Mesenchymal stem cell (in vitro differentiated cells and primary cell): ENCODE results near the gene THADA.

Experiments used
- DNase-seq: peaks from one replicate; pipeline ENCODE4 v3.0.0-alpha.2; 2013
- H2AFZ ChIP-seq: one replicate; pipeline ENCODE4 v1.6.1; 2013; ENCODE audit warnings: low read depth, mild to moderate bottlenecking, control low read depth, inconsistent platforms, low read length, moderate library complexity
- H2AK5ac ChIP-seq: 2 replicates; pipeline ENCODE4 v1.6.1; 2013; ENCODE audit warnings: low read length, moderate library complexity, mild to moderate bottlenecking, inconsistent platforms; ENCODE audit not compliant: severe bottlenecking
- H2BK120ac ChIP-seq: one replicate; pipeline ENCODE4 v1.6.1; 2013; ENCODE audit warnings: low read depth, mild to moderate bottlenecking, inconsistent platforms, low read length, moderate library complexity
- H2BK12ac ChIP-seq, 2 experiments: one replicate each; pipeline ENCODE4 v1.6.1; 2013; ENCODE audit warnings: inconsistent platforms in 2 of 2, low read length in 2 of 2, mild to moderate bottlenecking in 2 of 2, moderate library complexity in 2 of 2, control low read depth in 1 of 2
- H2BK15ac ChIP-seq: one replicate; pipeline ENCODE4 v1.6.1; 2013; ENCODE audit warnings: mild to moderate bottlenecking, low read depth, inconsistent platforms; ENCODE audit not compliant: poor library complexity, severe bottlenecking
- H2BK5ac ChIP-seq: 2 replicates; pipeline ENCODE4 v1.6.1; 2013; ENCODE audit warnings: low read depth, mild to moderate bottlenecking, low read length, control low read depth, inconsistent platforms; ENCODE audit not compliant: poor library complexity, severe bottlenecking
- H3K14ac ChIP-seq, 2 experiments: one replicate each; pipeline ENCODE4 v1.6.1; 2013; ENCODE audit warnings: inconsistent platforms in 2 of 2, low read length in 2 of 2, control low read depth in 1 of 2, mild to moderate bottlenecking in 1 of 2, moderate library complexity in 1 of 2
- H3K18ac ChIP-seq, 2 experiments: one replicate each; pipeline ENCODE4 v1.6.1; 2013; ENCODE audit warnings: inconsistent platforms in 2 of 2, low read length in 2 of 2, control low read depth in 1 of 2, low read depth in 1 of 2, mild to moderate bottlenecking in 1 of 2
- H3K23ac ChIP-seq, 2 experiments: one replicate each; pipeline ENCODE4 v1.6.1; 2013; ENCODE audit warnings: inconsistent platforms in 2 of 2, low read length in 2 of 2, mild to moderate bottlenecking in 2 of 2, moderate library complexity in 2 of 2, control low read depth in 1 of 2
- H3K27ac ChIP-seq: 2 replicates; pipeline ENCODE4 v1.5.1; 2013; ENCODE audit warnings: mild to moderate bottlenecking, moderate library complexity, low read length, control low read depth, inconsistent platforms; ENCODE audit not compliant: poor library complexity, severe bottlenecking
- H3K27me3 ChIP-seq, 2 experiments: 2 replicates each; pipeline versions ENCODE4 v1.6.1 to v1.7.0; 2013; ENCODE audit warnings: low read length in 2 of 2, mild to moderate bottlenecking in 2 of 2, moderate library complexity in 2 of 2, control low read depth in 1 of 2, inconsistent platforms in 1 of 2; ENCODE audit not compliant: control insufficient read depth in 1 of 2, insufficient read depth in 1 of 2
- H3K36me3 ChIP-seq, 2 experiments: 2 replicates each; pipeline versions ENCODE4 v1.6.1 to v1.7.0; 2013; ENCODE audit warnings: low read length in 2 of 2, control low read depth in 1 of 2, inconsistent platforms in 1 of 2, low read depth in 1 of 2, mild to moderate bottlenecking in 1 of 2; ENCODE audit not compliant: insufficient read depth in 2 of 2, control insufficient read depth in 1 of 2
- H3K4ac ChIP-seq, 2 experiments: one replicate each; pipeline ENCODE4 v1.6.1; 2013; ENCODE audit warnings: inconsistent platforms in 2 of 2, low read length in 2 of 2, mild to moderate bottlenecking in 2 of 2, moderate library complexity in 2 of 2, control low read depth in 1 of 2, low read depth in 1 of 2
- H3K4me1 ChIP-seq: 2 replicates; pipeline ENCODE4 v1.6.1; 2013; ENCODE audit warnings: low read depth, low read length, control low read depth; ENCODE audit not compliant: control insufficient read depth, insufficient read depth
- H3K4me2 ChIP-seq: 2 replicates; pipeline ENCODE4 v1.6.1; 2013; ENCODE audit warnings: low read length, mild to moderate bottlenecking, inconsistent platforms; ENCODE audit not compliant: poor library complexity, severe bottlenecking
- H3K4me3 ChIP-seq, 2 experiments: 2 replicates each; pipeline versions ENCODE4 v1.5.1 to v1.7.0; 2013; ENCODE audit warnings: low read length in 2 of 2, mild to moderate bottlenecking in 2 of 2, control low read depth in 1 of 2, low read depth in 1 of 2; ENCODE audit not compliant: insufficient read depth in 1 of 2
- H3K79me1 ChIP-seq: replicated peaks from 2 replicates; pipeline ENCODE4 v1.6.1; 2013; ENCODE audit warnings: mild to moderate bottlenecking, control low read depth, low read length, inconsistent platforms; ENCODE audit not compliant: poor library complexity, severe bottlenecking
- H3K9ac ChIP-seq: 2 replicates; pipeline ENCODE4 v1.7.0; 2013; ENCODE audit warnings: mild to moderate bottlenecking, low read length, moderate library complexity
- H3K9me3 ChIP-seq: 2 replicates; pipeline ENCODE4 v1.7.0; 2013; ENCODE audit warnings: mild to moderate bottlenecking, low read length; ENCODE audit not compliant: control insufficient read depth
- H4K8ac ChIP-seq: one replicate; pipeline ENCODE4 v1.6.1; 2013; ENCODE audit warnings: inconsistent platforms, mild to moderate bottlenecking, low read length, moderate library complexity
- H4K91ac ChIP-seq: one replicate; pipeline ENCODE4 v1.6.1; 2013; ENCODE audit warnings: mild to moderate bottlenecking, low read length, inconsistent platforms
- WGBS: methylation state at CpG from one replicate; pipeline ENCODE4 v1.1.7; 2013; ENCODE audit warnings: mixed read lengths; 5-methylcytosine and 5-hydroxymethylcytosine counted together

Gene THADA

GRCh38 chr2:43292851-43293743, 302.7 kb downstream of the THADA start:
- peak overlapping the region; percentile 40 for H2BK120ac ChIP-seq
- H3K14ac ChIP-seq: peak overlapping the region in 1 of 2 experiments; percentile 11
- H3K4ac ChIP-seq: peak overlapping the region; percentile 18 to 82
- no peak overlapping the region for H2BK5ac ChIP-seq
- peak overlapping the region; percentile 60 for H3K27ac ChIP-seq
- no peak for DNase-seq
- H4K8ac ChIP-seq: peak overlapping the region; percentile 72
- WGBS: 77% methylated on average over 11 of the region's 11 CpGs
- peaks cover 5 to 22% of the 10 kb centered on the region in 2 experiments for H3K36me3 ChIP-seq
- H2BK15ac ChIP-seq: peak overlapping the region; percentile 94
- no peak overlapping the region for H3K4me2 ChIP-seq
- no peaks in the 10 kb centered on the region for H3K9me3 ChIP-seq
- H3K4me1 ChIP-seq: peaks cover 11% of the 10 kb centered on the region
- H2AFZ ChIP-seq: no peak overlapping the region
- no peak overlapping the region for H3K4me3 ChIP-seq
- peak overlapping the region; percentile 2 to 94 for H2BK12ac ChIP-seq
- H3K23ac ChIP-seq: peak overlapping the region in 1 of 2 experiments; percentile 64
- peak overlapping the region; percentile 23 for H2AK5ac ChIP-seq
- peak overlapping the region; percentile 79 to 88 for H3K18ac ChIP-seq
- H3K27me3 ChIP-seq: no peaks in the 10 kb centered on the region
- peak overlapping the region; percentile 76 for H4K91ac ChIP-seq
- peaks cover 3% of the 10 kb centered on the region for H3K79me1 ChIP-seq
- H3K9ac ChIP-seq: no peak overlapping the region

DNA sequence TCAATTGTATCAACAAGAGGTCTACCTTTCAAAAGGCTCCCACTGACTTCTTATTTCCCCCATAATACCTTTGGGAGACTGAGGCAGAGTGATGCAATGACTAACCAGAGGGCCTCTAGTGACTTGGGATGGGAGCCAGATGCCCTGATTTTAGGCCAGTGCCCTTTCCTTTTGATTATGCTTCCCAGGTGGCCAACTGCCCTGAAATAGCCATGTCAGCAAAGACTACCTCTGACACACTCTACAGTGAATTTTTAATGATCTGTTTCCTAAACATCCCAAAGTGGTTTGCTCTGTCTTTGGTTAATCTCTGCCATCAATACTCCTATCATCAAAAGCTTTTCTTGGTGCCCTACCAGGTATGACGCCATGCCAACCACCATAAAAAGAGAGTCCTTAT, 303.5 kb downstream of the THADA start:
- H4K8ac ChIP-seq: no peak overlapping the region
- H2AK5ac ChIP-seq: no peak overlapping the region
- no peak for DNase-seq
- no peak overlapping the region for H3K14ac ChIP-seq
- WGBS: 100% methylated on average over 1 of the region's 1 CpG
- no peak overlapping the region for H3K4me3 ChIP-seq
- H3K4me1 ChIP-seq: peaks cover 11% of the 10 kb centered on the region
- H4K91ac ChIP-seq: no peak overlapping the region
- no peaks in the 10 kb centered on the region for H3K27me3 ChIP-seq
- H2BK120ac ChIP-seq: no peak overlapping the region
- H3K79me1 ChIP-seq: peaks cover 3% of the 10 kb centered on the region
- no peak overlapping the region for H2BK5ac ChIP-seq
- H3K4me2 ChIP-seq: no peak overlapping the region
- no peak overlapping the region for H3K27ac ChIP-seq
- H2BK12ac ChIP-seq: peak overlapping the region in 1 of 2 experiments; percentile 94
- peaks cover 5 to 22% of the 10 kb centered on the region in 2 experiments for H3K36me3 ChIP-seq
- no peak overlapping the region for H2AFZ ChIP-seq
- H3K9ac ChIP-seq: no peak overlapping the region
- H3K23ac ChIP-seq: no peak overlapping the region
- no peaks in the 10 kb centered on the region for H3K9me3 ChIP-seq
- no peak overlapping the region for H3K4ac ChIP-seq
- H3K18ac ChIP-seq: peak overlapping the region in 1 of 2 experiments; percentile 88
- peak overlapping the region; percentile 94 for H2BK15ac ChIP-seq

DNA sequence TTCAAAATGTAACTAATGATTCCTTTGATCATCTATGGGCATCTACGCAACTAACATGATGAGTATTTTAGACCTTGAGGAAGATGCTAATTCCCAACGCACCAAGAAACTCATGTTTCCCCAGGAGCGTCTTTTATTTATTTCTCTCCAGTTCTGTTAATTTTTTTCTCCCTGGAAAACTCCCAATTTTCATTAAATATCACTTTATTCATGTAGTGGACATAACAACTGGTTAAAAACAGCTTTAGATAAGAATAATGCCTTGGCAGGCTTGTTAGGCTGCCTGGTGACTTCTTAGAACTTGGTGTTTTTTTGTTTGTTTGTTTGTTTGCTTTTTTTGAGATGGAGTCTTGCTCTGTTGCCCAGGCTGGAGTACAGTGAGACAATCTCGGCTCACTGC, 306.5 kb downstream of the THADA start:
- DNase-seq: no peak
- 95% methylated on average over 4 of the region's 4 CpGs for WGBS

DNA sequence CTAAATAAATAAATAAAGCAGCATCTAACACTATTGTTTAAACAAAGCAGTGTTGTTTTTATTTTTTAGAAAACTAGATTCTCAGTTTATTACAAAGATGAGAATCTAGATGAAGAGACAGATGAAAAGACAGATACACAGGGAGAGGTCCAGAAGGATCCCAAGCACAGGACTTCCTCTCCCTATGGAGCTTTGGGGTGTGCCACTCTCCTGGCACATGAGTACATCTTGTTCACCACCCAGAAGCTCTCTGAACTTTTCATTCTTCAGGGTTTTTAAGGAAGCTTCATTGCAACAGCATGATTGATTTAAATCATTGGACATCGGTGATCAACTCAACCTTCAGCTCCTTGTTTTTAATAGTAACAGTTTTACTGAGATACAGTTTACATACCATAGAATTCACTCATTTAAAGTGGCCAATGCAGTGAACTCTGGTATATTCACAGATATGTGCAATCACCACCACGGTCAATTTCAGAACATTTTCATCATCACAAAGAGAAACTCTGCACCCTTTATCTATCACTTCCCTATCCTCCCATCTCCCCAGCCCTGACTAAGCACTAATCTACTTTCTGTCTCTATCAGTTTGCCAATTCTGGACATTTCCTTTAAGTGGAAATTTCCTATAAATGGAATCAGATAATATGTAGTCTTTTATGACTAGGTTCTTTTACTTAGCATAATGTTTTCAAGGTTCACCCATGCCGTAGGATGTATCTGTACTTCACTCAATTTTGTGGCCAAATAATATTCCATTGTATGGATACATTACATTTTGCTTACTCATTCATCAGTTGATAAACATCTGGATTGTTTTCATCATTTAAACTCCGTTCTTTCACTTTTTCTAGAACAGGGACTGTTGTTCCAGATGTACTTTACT, 307.2 kb downstream of the THADA start:
- Histone ChIP-seq H2AK5ac (no peak overlapping the region), H3K4ac (no peak overlapping the region), H2BK12ac (no peak overlapping the region), H3K9ac (no peak overlapping the region), H3K4me2 (no peak overlapping the region), H3K27ac (no peak overlapping the region), H3K27me3 (no peaks in the 10 kb centered on the region), H2BK120ac (no peak overlapping the region), H3K79me1 (peaks cover 3% of the 10 kb centered on the region), H4K91ac (no peak overlapping the region), H4K8ac (no peak overlapping the region), H3K4me3 (no peak overlapping the region), H3K4me1 (peaks cover 2% of the 10 kb centered on the region), H2AFZ (no peak overlapping the region), H3K14ac (no peak overlapping the region), H3K9me3 (peaks cover 12% of the 10 kb centered on the region), H2BK5ac (no peak overlapping the region), H3K36me3 (peaks cover 18 to 56% of the 10 kb centered on the region in 2 experiments), H2BK15ac (no peak overlapping the region), H3K23ac (no peak overlapping the region), H3K18ac (no peak overlapping the region)
- WGBS: 75% methylated on average over 3 of the region's 4 CpGs
- DNase-seq: peak; percentile 81

More for the DNA sequence above, 306.5 kb downstream of the THADA start:
- Histone ChIP-seq H3K36me3 (peaks cover 14 to 49% of the 10 kb centered on the region in 2 experiments), H3K9me3 (peaks cover 10% of the 10 kb centered on the region), H2BK5ac (no peak overlapping the region), H4K91ac (no peak overlapping the region), H3K27ac (no peak overlapping the region), H3K9ac (no peak overlapping the region), H3K4me1 (peaks cover 4% of the 10 kb centered on the region), H2AK5ac (no peak overlapping the region), H2BK15ac (no peak overlapping the region), H3K27me3 (no peaks in the 10 kb centered on the region), H3K4me2 (no peak overlapping the region), H2AFZ (no peak overlapping the region), H3K4ac (no peak overlapping the region), H3K18ac (no peak overlapping the region), H3K4me3 (no peak overlapping the region), H3K14ac (no peak overlapping the region), H2BK120ac (no peak overlapping the region), H3K79me1 (peaks cover 3% of the 10 kb centered on the region), H3K23ac (no peak overlapping the region), H4K8ac (no peak overlapping the region), H2BK12ac (no peak overlapping the region)
